WTC11 (cell line): ENCODE results near the gene SORCS1.

Source experiments
- ZNF396 ChIP-seq: fragments of 250-450 bp; sonication (Bioruptor Pico); IDR thresholded peaks from 2 replicates; pipeline ENCODE4 v1.8.0; 2021; ENCODE audit warnings: mild to moderate bottlenecking, moderate library complexity, borderline replicate concordance
- TF ChIP-seq, protein P1 (sequence below): fragments of 200-600 bp; IDR thresholded peaks from 2 replicates; pipeline ENCODE4 v1.8.0; 2022; ENCODE audit warnings: antibody characterized with exemption

DNA sequence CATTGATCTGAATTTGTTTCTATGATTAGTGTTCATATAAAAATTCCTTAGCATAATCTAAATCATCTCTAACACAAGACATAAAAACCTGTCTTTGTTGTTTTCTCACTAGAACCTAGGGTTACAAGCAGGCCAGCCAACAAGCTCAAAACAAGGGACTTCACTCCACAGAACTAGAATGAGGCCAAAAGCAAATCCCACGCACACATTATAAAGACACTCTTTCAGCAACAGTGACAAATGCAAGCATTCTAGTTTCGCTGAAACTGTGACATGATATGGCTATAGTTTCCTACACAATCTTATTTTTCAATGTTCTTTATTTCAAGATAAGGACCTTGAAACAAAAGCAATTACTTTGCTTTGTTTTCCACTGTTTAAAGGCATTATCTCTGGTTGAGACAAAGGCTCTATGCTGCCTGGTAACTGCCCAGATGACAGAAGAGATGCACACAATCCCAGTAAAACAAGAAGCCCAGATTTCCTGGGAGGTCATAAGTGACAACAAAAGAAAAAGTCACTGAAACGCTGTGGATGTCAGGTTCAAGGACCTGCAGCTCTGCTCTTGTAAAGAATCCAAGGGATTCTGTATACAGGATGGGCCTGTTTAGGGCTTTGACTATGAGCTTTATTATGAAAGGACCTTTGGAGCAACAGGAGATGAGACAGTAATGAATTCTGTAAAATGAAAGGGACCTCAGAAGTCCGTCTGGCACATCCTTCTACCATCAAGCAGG is 105.3 kb downstream of the SORCS1 start:
- no peak for TF ChIP-seq ZNF396 (CRISPR knock-in tag)
- TF ChIP-seq, protein P1, sequence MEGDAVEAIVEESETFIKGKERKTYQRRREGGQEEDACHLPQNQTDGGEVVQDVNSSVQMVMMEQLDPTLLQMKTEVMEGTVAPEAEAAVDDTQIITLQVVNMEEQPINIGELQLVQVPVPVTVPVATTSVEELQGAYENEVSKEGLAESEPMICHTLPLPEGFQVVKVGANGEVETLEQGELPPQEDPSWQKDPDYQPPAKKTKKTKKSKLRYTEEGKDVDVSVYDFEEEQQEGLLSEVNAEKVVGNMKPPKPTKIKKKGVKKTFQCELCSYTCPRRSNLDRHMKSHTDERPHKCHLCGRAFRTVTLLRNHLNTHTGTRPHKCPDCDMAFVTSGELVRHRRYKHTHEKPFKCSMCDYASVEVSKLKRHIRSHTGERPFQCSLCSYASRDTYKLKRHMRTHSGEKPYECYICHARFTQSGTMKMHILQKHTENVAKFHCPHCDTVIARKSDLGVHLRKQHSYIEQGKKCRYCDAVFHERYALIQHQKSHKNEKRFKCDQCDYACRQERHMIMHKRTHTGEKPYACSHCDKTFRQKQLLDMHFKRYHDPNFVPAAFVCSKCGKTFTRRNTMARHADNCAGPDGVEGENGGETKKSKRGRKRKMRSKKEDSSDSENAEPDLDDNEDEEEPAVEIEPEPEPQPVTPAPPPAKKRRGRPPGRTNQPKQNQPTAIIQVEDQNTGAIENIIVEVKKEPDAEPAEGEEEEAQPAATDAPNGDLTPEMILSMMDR = no peak
